Liver (tissue), 9 donors: Measurements from ENCODE around the gene USF2. TPM values are rescaled to one million over a fixed set of nuclear protein-coding genes. Genes with fewer than 3 reads are reported as not detected.

Experiments
- DNase-seq: peaks from one replicate; pipeline ENCODE4 v3.0.0-alpha.2; 2017; ENCODE audit warnings: low spot score
- H3K27ac ChIP-seq, 2 donors: one replicate each; pipeline ENCODE4 v1.7.0; 2013; ENCODE audit warnings: inconsistent platforms in 2 of 2, low read length in 2 of 2, control low read depth in 1 of 2, low read depth in 1 of 2, mild to moderate bottlenecking in 1 of 2
- H3K27me3 ChIP-seq, 4 donors: one replicate each; pipeline versions ENCODE4 v1.6.1 to v1.7.0; 2013; ENCODE audit warnings: low read length in 3 of 4, inconsistent platforms in 1 of 4, mild to moderate bottlenecking in 1 of 4, moderate library complexity in 1 of 4; ENCODE audit not compliant: control insufficient read depth in 4 of 4, insufficient read depth in 4 of 4
- H3K36me3 ChIP-seq, 4 donors: one replicate each; pipeline versions ENCODE4 v1.6.1 to v1.7.0; 2013; ENCODE audit warnings: low read length in 3 of 4, mild to moderate bottlenecking in 3 of 4, low read depth in 1 of 4, moderate library complexity in 1 of 4; ENCODE audit not compliant: control insufficient read depth in 4 of 4, insufficient read depth in 3 of 4
- H3K4me1 ChIP-seq, 4 donors: one replicate each; pipeline versions ENCODE4 v1.6.1 to v1.7.0; 2013; ENCODE audit warnings: low read length in 3 of 4, mild to moderate bottlenecking in 3 of 4, moderate library complexity in 1 of 4; ENCODE audit not compliant: control insufficient read depth in 4 of 4, insufficient read depth in 4 of 4
- H3K4me3 ChIP-seq, 3 donors: one replicate each; pipeline versions ENCODE4 v1.6.1 to v1.7.0; 2013; ENCODE audit warnings: low read length in 3 of 3, control low read depth in 1 of 3, low read depth in 1 of 3, mild to moderate bottlenecking in 1 of 3
- H3K9ac ChIP-seq, 2 donors: one replicate each; pipeline ENCODE4 v1.7.0; 2013; ENCODE audit warnings: low read length in 2 of 2, mild to moderate bottlenecking in 2 of 2, moderate library complexity in 2 of 2, control low read depth in 1 of 2, low read depth in 1 of 2
- H3K9me3 ChIP-seq, 4 donors: one replicate each; pipeline versions ENCODE4 v1.6.1 to v1.7.0; 2013; ENCODE audit warnings: low read length in 3 of 4; ENCODE audit not compliant: control insufficient read depth in 4 of 4
- EGR1 ChIP-seq, 2 donors: IDR thresholded peaks; 2 replicates each; pipeline ENCODE4 v1.6.1; 2016 to 2018; ENCODE audit warnings: antibody characterized with exemption in 2 of 2, low read depth in 2 of 2
- FOXA1 ChIP-seq: IDR thresholded peaks from 2 replicates; pipeline ENCODE4 v1.6.1; 2016; ENCODE audit warnings: antibody characterized with exemption
- FOXA2 ChIP-seq: IDR thresholded peaks from 2 replicates; pipeline ENCODE4 v1.6.1; 2016; ENCODE audit warnings: antibody characterized with exemption
- GABPA ChIP-seq, 2 donors: IDR thresholded peaks in 1 of 2; conservative IDR thresholded peaks in 1 of 2; 2 replicates each; pipeline ENCODE4 v1.6.1; 2016; ENCODE audit warnings: antibody characterized with exemption in 2 of 2, mild to moderate bottlenecking in 1 of 2, moderate library complexity in 1 of 2
- HNF4A ChIP-seq, 2 donors: conservative IDR thresholded peaks; 2 replicates each; pipeline ENCODE4 v1.6.1; 2016; ENCODE audit warnings: antibody characterized with exemption in 2 of 2, mild to moderate bottlenecking in 2 of 2
- HNF4G ChIP-seq: IDR thresholded peaks from 2 replicates; pipeline ENCODE4 v1.6.1; 2016; ENCODE audit warnings: antibody characterized with exemption
- JUND ChIP-seq, 2 donors: IDR thresholded peaks; 2 replicates each; pipeline ENCODE4 v1.6.1; 2016; ENCODE audit warnings: antibody characterized with exemption in 2 of 2
- NR2F2 ChIP-seq: IDR thresholded peaks from 2 replicates; pipeline ENCODE4 v1.6.1; 2016; ENCODE audit warnings: antibody characterized with exemption
- RAD21 ChIP-seq, 2 donors: IDR thresholded peaks; 2 replicates each; pipeline ENCODE4 v1.6.1; 2016; ENCODE audit warnings: antibody characterized with exemption in 2 of 2, mild to moderate bottlenecking in 2 of 2
- SP1 ChIP-seq: IDR thresholded peaks from 2 replicates; pipeline ENCODE4 v1.6.1; 2018; ENCODE audit warnings: antibody characterized with exemption, mild to moderate bottlenecking
- TAF1 ChIP-seq: conservative IDR thresholded peaks from 2 replicates; pipeline ENCODE4 v1.6.1; 2016; ENCODE audit warnings: antibody characterized with exemption, mild to moderate bottlenecking
- ZBTB33 ChIP-seq: IDR thresholded peaks from 2 replicates; pipeline ENCODE4 v1.6.1; 2016; ENCODE audit warnings: antibody characterized with exemption
- WGBS: extraction: QIAGEN DNeasy Blood & Tissue Kit; methylation state at CpG from one replicate; pipeline ENCODE4 v1.1.7; 2013; 5-methylcytosine and 5-hydroxymethylcytosine counted together
- polyA plus RNA-seq, 2 donors: library from polyadenylated mRNA; stranded (reverse) in 1 of 2; unstranded in 1 of 2; fragments of 200-250 nt in 1 of 2; fragments of >200 nt in 1 of 2; fragmentation: Nextera tagmentation in 1 of 2; extraction: Ambion mirVana in 1 of 2; gene quantifications; one replicate each; pipeline versions ENCODE4 v1.2.1 to v1.2.3, GENCODE V29; 2013 to 2015
- total RNA-seq, 2 donors: library from RNA; depleted of rRNA; stranded (reverse); fragments of >200 nt; gene quantifications; one replicate each; pipeline ENCODE4 v1.2.3, GENCODE V29; 2014
- TF ChIP-seq, protein P1 (sequence below): IDR thresholded peaks from 2 replicates; pipeline ENCODE4 v1.6.1; 2016; ENCODE audit warnings: antibody characterized with exemption, mild to moderate bottlenecking
- TF ChIP-seq, protein P2 (sequence below): IDR thresholded peaks from 2 replicates; pipeline ENCODE4 v1.6.1; 2016; ENCODE audit warnings: antibody characterized with exemption
- TF ChIP-seq, protein P3 (sequence below): IDR thresholded peaks from 2 replicates; pipeline ENCODE4 v1.6.1; 2016; ENCODE audit warnings: antibody characterized with exemption
- donor health status: healthy.
- donor health status: healthy.
- donor health status: healthy.
- donor health status: healthy.
- donor health status: healthy.

USF2 gene
- total and polyA plus RNA-seq, 4 donors, result 22.8 to 85.9 (median 55.9) TPM

DNA sequence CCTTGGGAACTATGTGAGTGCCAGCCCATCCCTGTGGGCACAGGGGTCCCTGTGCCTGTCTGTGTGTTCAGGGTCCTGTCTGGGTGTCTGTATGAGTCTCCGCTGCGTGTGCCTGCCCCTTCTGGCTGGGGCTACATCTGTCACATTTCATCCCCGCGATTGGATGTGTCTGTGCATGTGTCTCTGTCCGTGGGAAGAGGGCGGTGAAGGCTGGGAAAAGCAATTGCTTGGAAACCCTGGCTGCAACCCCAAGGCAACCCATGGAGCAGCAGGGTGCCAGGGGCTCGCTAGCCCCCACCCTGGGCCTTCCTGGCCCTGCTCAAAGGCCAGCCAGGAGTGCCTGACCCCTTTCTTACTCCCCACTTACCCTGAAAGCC lies 24.6 kb downstream of the USF2 start:
- Histone ChIP-seq H3K4me1 (no peaks in the 10 kb centered on the region), H3K4me3 (no peak overlapping the region), H3K36me3 (no peaks in the 10 kb centered on the region), H3K9ac (no peak overlapping the region), H3K27me3 (no peaks in the 10 kb centered on the region), H3K27ac (no peak overlapping the region), H3K9me3 (no peaks in the 10 kb centered on the region)
- no peak for DNase-seq
- 68% methylated on average over 7 of the region's 7 CpGs for WGBS
- no peak for TF ChIP-seq FOXA1
- TF ChIP-seq, protein P1, sequence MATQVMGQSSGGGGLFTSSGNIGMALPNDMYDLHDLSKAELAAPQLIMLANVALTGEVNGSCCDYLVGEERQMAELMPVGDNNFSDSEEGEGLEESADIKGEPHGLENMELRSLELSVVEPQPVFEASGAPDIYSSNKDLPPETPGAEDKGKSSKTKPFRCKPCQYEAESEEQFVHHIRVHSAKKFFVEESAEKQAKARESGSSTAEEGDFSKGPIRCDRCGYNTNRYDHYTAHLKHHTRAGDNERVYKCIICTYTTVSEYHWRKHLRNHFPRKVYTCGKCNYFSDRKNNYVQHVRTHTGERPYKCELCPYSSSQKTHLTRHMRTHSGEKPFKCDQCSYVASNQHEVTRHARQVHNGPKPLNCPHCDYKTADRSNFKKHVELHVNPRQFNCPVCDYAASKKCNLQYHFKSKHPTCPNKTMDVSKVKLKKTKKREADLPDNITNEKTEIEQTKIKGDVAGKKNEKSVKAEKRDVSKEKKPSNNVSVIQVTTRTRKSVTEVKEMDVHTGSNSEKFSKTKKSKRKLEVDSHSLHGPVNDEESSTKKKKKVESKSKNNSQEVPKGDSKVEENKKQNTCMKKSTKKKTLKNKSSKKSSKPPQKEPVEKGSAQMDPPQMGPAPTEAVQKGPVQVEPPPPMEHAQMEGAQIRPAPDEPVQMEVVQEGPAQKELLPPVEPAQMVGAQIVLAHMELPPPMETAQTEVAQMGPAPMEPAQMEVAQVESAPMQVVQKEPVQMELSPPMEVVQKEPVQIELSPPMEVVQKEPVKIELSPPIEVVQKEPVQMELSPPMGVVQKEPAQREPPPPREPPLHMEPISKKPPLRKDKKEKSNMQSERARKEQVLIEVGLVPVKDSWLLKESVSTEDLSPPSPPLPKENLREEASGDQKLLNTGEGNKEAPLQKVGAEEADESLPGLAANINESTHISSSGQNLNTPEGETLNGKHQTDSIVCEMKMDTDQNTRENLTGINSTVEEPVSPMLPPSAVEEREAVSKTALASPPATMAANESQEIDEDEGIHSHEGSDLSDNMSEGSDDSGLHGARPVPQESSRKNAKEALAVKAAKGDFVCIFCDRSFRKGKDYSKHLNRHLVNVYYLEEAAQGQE, result no peak
- TF ChIP-seq RAD21 (IDR thresholded peaks at IDR 0.05), result no peak
- TF ChIP-seq NR2F2, result no peak

GRCh38 chr19:35293808-35294207 lies 25.0 kb downstream of the USF2 start:
- Histone ChIP-seq H3K4me1 (no peaks in the 10 kb centered on the region), H3K27me3 (no peaks in the 10 kb centered on the region), H3K9me3 (no peaks in the 10 kb centered on the region), H3K27ac (no peak overlapping the region), H3K36me3 (no peaks in the 10 kb centered on the region), H3K9ac (no peak overlapping the region), H3K4me3 (no peak overlapping the region)
- no peak for TF ChIP-seq JUND (IDR thresholded peaks at IDR 0.05)
- no peak for TF ChIP-seq ZBTB33
- TF ChIP-seq, protein P2, sequence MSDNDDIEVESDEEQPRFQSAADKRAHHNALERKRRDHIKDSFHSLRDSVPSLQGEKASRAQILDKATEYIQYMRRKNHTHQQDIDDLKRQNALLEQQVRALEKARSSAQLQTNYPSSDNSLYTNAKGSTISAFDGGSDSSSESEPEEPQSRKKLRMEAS, result no peak
- TF ChIP-seq, protein P1, result no peak
- TF ChIP-seq NR2F2, result no peak
- 70% methylated on average over 17 of the region's 17 CpGs for WGBS
- no peak for DNase-seq

- Histone ChIP-seq H3K9me3 (no peaks in the 10 kb centered on the region), H3K4me3 (no peak overlapping the region), H3K4me1 (no peaks in the 10 kb centered on the region), H3K27ac (no peak overlapping the region), H3K36me3 (no peaks in the 10 kb centered on the region), H3K9ac (no peak overlapping the region), H3K27me3 (no peaks in the 10 kb centered on the region)
- DNase-seq, result no peak
- 78% methylated on average over 3 of the region's 3 CpGs for WGBS
- TF ChIP-seq JUND (IDR thresholded peaks at IDR 0.05) (no peak), NR2F2 (no peak), TAF1 (no peak), GABPA (IDR thresholded peaks at IDR 0.05 in 1 of 2, conservative IDR thresholded peaks at IDR 0.05 in 1 of 2) (no peak), RAD21 (IDR thresholded peaks at IDR 0.05) (no peak), FOXA2 (no peak), HNF4A (conservative IDR thresholded peaks at IDR 0.05) (no peak), EGR1 (IDR thresholded peaks at IDR 0.05; ENCODE audit: low read depth in 2 of 2) (no peak), FOXA1 (no peak), SP1 (no peak), HNF4G (no peak)
- TF ChIP-seq, protein P1, result no peak
- TF ChIP-seq, protein P3, sequence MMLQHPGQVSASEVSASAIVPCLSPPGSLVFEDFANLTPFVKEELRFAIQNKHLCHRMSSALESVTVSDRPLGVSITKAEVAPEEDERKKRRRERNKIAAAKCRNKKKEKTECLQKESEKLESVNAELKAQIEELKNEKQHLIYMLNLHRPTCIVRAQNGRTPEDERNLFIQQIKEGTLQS, result no peak
Measured at GRCh38 chr19:35294328-35294727, 25.6 kb downstream of the USF2 start.
